Activated gamma-delta T cell (primary cell): ENCODE data around the gene ADAMTS13.

Experiments
- DNase-seq: peaks from one replicate; lab custom pipeline; 2025; lab: John Stamatoyannopoulos, UW

ADAMTS13 gene

DNA sequence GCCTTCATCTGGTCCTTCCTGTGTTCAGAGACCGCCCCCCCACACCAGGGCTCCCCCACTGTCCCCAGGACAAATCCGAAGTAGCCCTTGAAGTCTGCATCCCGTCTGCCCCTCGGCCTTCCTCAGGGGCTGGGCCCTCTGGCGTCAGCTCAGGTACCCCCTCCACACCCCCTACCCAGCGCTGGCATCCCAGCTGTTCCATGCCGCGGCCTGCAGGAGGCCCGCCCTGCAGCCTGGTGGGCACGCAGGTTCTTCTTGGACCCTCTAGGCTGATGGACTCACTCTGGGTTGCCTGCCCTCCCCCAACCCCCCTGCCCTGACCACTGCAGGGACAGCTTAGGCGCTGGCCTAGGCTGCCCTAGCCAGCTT is 50.1 kb downstream of the ADAMTS13 start:
- no peak for DNase-seq

DNA sequence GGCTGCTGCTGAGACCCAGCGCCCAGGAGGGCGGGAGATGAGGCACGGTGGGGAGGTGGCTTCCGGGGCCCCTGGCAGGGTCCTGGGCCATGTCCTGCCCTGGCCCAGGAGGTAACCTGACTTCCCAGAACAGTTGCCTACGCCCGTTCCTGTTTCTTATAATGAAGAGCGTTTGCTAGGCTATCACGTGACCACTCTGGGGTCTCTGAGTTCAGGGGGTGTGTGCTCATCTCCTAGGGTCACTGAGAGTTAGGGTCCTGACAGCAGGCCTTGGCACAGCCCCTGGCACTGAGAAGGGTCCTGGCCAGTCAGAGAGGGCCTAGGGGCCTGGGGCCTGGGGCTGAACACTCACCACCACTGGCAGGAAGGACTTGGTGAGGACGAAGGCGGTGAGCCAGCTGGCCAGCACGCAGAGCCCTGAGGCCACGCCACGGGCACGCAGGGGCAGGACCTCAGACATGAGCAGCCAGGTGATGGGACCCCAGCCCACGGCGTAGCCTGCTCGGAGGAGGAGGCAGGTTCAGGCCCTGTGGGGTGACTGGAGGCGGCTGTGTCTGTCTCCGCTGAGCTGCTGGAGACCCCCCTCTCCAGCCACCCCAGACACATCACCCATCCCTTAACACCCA is 50.7 kb downstream of the ADAMTS13 start:
- no peak for DNase-seq

DNA sequence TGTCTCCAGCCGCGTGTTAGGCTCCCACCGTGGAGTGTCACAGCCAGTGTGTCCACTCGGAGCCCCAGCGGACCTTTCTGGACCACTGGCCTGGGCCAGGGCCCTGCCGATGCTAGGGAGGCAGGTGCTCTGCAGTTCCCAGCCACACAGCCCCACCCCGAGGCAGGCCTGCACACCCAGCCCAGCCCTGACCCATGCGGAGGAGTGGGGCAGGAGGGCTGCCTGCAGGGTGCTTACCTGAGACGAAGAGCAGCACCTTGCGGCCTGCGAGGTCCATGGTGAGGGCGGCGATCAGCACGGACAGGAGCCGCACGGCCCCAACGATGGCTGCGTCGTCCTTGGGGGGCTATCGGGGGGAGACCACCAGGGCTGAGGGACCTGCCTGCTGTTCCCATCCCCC is 51.6 kb downstream of the ADAMTS13 start:
- no peak for DNase-seq

DNA sequence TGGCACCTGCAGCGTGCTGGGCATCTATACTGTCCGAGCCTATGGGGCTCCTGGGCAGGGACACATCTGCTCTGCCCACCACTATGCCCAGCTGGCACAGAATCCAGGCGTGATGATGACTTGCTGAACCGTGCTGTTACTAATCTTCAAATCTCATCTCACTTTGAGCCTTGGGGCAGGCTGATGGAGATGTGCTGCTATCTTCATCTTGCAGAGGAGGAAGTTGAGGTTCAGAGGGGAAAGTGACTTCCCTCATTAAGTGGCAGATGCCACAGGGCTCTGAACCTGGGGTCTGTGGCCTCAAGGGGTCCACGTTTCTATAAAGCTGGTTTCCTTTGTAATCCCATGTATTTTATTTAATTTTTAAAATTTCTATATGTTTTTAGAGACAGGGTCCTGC is 52.0 kb downstream of the ADAMTS13 start:
- DNase-seq: no peak

DNA sequence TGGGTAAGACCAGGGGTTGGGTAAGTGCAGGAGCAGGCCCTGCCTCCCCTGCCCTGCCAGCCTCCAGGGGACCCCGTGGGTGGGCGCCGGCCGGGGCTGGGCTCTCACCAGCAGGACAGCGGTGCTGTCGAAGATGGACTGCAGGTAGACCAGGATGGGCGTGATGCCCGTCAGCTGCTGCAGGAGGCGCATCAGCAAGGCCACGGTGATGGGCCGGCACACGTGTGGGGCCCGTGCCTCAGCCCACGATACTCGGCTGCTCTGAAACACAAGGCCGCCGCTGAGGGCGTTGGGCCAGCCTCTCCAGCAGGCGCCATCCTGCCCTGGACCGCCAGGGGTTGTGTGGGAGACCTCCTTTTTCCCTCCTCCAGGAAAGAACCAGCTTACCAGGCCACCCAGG is 52.7 kb downstream of the ADAMTS13 start:
- no peak for DNase-seq

DNA sequence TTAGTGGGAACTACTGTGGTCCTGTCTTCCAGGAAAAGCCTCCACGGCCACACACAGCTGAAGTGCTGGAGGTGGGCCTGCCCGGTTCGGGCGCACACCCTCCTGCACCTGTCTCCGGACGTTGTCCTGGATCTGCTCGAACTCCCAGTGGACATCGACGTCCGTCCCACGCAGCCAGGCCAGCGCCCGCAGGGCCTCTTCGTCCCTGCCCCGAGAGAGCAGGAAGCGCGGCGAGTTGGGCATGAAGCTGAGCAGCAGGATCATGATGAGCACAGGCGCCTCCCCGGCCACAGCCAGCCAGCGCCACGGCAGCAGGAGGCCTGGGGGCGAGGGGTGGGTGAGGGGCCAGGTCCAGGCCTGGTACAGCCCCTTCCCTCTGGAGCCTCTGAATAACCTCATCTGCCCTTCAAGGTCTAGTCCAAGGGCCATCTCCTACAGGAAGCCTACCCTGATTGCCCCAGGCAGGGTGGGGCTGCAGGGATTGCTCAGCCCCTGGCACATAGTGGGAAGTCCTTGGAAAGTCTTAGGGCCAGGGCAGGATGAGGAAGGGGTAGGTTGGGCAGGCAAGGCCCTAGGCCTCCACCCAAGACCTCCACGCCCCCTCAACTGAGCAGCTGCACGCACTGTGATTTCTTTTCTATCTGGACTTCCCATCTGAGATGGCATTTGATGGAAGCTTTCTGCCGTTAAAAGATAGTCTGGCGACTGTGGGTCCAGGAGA is 53.3 kb downstream of the ADAMTS13 start:
- DNase-seq: no peak

DNA sequence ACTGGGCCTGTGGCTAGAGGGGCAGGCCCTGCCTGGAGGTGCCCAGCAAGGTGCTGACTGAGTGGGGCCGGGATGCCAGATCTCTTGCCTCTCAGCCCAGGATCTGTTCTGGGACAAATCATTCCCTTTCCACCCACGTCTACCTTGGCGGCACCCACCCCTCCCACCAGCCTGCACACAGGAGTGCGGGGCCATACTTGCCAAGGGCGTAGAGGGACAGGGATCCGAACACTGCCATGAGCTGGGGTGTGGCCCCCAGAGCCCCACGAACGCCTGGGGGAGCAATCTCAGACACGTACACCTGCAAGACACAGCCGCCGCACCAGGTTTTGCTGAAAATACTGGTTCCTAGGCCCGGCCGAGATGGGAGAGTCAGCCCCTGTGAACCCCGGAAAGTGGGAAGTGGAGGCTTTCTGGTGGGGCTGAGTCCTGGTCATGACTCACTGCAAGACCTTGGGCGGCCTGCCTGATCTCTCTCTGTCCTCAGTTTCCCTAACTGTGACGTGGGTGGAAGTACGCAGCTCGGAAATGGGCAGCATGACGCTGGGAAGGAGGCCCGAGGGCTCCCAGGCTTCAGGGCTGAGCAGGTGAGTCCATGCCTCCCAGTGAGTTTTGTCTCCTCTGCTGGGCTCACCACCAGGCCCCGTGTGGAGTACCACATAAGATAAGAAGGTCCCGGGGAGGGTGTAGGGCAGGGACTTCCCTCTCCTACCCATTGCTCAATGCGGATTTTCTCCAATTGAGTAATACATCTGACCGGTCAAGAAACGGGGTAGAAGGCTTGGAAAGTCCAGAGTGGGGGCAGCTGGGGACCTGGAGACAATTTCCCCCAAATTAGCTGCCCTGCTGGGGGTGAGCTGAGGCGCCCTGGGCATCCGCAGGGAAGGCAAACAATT is 54.1 kb downstream of the ADAMTS13 start:
- DNase-seq: no peak

DNA sequence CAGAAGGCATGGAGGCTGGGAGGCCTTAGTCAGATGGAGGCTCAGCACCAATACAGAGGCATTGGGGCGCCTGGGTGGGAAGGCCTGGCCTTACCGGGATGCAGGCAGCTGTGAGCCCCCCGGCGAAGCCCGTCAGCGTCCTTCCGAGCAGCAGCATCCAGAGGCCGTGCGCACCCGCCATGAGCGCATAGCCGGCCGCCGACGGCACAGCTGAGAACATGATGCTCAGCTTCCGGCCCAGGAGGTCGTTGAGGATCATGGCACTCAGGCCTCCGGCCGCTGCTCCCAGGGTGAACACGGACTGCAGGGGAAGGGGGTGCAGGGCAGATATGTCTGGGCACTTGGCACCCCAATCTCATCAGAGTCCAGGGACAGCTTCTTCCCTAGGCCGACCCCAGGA is 54.8 kb downstream of the ADAMTS13 start:
- no peak for DNase-seq

DNA sequence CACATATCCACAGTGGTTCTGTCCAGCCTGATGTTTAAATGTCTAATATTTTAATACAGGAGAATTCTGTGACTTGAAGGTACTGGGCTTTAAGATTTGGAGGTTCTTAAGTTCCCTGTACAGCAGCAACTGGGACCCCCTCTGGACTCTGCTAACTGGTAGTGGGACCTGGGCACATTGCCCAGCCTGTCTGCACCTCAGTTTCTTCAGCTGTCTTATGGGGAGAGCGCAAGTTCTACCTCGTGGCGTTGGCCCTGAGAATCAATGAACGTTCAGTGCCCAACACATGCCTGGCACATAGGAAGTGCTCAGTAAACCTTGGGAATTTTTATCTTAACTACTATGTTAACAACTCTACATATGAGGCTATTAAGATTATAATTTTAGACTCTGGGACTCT is 55.3 kb downstream of the ADAMTS13 start:
- DNase-seq: no peak

DNA sequence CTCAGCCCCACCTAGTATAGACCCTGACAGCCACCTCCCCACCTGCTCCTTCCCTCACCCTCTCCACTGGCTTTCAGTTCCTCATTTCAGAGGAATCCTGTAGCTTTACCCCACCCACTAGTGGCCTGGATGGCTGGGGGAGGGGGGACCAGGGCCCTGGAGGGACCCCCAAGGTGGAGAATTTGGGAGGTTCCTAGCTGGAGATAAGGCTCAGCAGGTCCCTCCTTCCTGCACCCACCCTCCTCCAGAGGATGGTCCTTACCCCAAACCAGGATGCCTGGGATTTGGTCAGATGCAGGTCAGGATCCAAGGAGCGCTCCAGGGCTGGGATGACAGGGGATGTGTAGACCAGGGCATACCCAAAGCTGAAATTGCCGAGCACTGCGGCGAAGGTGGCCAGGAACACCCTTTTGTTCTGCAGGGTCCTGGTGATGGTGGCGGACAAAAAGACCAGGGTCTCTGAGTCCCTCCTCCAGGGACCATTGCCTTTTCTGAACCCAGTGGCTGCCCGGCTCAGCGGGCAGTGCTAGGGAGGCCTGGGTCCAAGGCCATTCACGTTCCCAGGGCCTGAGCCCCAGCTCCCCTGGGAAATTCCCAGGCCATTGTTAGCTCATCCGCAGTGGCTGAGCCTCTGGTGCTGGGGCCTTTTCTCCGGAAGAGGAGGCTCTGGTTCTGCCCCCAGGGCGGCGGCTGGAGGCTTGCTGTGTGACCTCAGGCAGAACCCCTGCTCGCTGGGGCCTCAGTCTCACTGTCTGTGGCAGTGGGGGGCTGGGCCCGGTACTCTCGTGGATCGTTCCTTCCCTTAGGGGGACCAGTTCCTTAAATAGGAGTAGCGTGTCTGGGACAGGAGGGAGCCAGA is 56.1 kb downstream of the ADAMTS13 start:
- no peak for DNase-seq

DNA sequence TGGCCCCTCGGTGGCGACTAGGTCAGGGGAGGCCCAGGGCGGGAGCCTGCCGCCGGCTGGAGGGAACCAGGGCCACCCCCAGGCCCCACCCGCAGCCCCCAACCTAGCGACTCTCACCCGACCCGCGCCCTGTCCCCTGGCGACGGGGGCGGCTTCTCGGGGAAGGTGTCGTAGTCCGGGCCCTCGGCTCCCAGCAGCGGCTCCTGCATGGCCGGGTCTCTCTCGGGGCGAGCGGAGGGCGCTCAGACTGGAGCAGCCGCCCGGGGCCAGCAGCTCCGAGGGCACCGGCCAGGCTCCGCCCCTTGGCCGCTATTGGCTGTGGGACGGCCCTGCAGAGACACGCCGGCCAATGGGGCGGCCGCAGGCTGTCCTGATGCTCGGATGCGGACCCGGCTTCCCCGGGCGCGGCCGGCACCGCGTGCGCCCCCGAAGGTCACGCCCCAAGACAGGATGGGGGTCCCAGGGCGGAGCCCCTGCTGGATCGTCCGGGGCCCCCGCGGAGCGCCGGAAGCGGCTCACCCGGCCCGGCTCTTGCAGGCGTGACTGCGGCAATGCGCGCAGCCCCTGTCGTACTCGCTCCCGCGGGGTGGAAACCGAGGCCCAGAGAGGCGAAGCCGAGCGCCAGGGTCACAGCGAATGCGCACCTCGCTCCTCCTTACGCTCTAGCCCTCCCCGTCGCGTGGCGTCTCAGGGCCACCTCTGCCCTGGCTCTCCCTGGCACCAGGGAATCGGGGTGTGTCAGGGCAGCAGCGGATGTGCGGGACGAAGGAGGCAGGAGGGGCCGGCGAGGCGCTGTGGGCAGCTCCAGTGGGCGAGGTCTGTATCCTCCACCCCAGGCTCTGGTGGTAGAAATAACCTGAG is 56.9 kb downstream of the ADAMTS13 start, which contains the start of gene SLC2A6:
Gene SLC2A6, minus strand, starts transcription at position 249 of the 861 bp plus-strand sequence. Its CDS starts 40 bp downstream, at position 209.
- peak; percentile 83 for DNase-seq

DNA sequence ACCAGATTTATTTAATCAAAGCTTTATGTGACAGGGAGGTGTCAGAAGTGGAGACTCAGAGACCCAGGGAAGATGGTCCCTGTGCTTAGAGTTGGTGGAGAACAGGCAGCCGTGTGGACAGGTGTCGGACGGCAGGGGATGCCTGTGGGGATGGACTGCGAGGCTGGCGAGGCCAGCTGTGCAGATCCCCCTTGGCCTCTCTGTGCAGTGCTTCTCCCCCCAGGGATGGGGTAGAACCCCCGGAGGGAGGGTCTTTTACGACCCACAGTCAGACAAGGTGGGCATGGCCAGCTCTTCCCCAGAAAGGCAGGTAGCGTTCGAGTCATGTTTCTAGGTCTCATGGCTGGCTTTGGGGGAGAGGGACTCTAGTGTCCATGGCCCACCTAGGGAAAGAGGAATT is 61.4 kb downstream of the ADAMTS13 start:
- DNase-seq: no peak

DNA sequence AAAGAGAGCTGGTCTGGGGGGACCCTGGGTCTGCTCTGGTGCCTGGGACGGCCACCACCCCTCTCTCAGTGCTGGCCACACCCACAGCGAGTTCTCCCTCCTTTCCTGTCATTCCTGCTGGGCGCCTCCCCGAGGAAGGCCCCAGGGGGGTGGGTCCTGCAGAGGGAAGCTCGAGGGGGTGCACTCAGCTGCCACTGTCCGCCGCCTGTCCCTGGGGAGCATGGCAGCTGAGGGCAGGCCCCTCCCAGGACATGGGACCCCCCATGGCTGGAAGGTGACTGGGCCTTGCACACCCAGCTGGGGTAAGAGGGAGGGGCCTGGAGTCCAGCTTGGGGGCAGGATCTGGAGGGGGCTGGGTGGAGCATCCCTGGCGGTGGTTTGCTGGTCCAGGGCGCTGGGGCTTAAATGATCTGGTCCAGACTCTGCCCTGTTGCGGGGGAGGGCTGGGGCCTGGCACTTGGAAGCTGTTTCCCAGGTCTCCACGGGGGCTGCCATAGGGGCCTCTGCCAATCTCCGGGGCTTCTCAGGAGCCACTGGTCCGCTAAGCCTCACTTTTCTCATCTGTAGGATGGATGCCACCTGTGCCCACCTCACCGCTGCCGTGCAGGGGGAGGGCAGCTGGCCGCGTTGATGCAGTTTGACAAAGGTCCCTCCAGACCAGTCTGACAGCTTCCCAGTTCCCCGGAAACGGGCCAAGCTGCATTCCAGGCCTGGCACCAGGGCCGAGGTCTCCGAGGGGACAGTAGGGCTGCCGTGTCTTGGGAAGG is 62.7 kb downstream of the ADAMTS13 start:
- no peak for DNase-seq

DNA sequence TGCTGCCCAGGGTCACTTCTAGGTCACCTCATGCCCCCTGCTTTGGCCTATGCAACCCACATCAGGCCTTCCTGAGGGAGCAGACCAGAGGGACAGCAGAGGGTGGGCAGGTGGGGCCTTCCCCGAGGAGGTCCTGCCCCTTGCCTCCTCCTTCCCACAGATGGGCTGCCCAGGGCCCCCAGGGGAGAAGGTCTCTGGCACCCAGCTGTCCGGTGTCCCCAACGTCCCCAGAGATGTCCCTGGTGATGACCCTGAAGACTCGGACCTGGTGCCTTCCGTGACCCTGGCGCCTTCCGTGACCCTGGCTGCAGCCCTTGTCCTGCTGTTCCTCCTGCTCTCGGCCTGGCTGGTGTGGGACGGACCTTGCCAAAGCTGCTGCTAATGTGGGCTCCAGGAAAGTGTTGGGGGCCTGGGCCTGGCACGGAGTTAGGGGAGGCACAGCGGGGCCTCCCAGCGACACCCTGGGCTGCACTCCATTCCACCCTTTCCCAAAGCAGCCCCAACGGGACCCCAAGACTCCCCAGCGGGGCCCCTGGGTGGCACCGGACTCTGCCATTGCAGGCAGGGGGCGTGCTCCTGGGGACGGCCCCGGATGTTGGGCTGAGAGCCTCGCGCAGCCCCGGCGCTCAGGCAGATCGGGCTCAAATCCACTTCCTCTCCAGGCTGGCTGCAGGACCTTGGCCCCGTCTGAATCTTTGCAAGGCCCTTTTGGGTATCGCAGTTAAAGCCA is 63.5 kb downstream of the ADAMTS13 start:
- no peak for DNase-seq

DNA sequence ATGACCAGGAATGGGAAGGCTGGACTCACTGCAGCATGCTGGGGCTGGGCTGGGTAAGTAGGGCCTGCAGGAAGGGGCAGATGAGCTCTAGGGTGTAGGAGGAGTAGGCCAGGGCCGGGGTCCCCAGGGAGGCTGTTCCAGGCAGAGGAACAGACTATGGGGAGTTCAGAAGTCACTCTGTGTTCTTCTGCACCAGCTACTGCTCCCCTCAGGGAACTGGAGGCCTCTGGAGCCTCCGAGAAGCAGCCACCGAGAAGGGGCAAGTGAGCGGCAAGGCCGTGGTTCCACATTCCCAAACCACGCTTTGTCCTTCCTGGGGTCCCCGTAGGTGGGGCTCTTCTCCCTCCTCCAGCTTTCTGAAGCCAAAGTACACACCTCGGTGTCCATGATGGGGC is 65.2 kb downstream of the ADAMTS13 start:
- no peak for DNase-seq

DNA sequence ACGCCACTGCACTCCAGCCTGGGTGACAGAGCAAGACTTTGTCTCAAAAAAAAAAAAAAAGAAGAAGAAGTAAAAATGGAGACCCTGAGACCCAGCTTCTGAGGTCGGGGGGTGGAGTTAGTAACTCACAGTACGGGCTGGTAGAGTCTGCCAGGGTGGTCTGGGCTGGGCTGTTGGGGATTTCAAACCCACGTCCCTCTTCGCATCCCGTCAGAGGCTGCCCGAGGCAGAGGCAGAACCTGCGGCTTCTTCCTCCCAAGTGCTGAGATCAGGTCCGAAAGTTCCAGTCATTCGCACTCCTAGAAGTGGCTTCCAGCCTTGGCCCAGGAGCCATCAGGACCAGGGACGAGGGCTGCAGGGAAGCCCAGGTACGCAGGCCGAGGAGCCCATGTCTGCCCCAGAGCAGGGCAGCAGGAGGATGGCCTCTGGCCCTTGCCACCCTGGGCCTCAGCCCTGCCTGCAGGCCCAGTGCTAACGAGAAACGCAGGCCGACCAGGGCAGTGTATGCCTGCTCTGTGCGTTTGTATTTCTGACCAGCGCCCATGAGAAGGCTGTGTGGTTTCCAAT is 66.6 kb downstream of the ADAMTS13 start:
- no peak for DNase-seq

DNA sequence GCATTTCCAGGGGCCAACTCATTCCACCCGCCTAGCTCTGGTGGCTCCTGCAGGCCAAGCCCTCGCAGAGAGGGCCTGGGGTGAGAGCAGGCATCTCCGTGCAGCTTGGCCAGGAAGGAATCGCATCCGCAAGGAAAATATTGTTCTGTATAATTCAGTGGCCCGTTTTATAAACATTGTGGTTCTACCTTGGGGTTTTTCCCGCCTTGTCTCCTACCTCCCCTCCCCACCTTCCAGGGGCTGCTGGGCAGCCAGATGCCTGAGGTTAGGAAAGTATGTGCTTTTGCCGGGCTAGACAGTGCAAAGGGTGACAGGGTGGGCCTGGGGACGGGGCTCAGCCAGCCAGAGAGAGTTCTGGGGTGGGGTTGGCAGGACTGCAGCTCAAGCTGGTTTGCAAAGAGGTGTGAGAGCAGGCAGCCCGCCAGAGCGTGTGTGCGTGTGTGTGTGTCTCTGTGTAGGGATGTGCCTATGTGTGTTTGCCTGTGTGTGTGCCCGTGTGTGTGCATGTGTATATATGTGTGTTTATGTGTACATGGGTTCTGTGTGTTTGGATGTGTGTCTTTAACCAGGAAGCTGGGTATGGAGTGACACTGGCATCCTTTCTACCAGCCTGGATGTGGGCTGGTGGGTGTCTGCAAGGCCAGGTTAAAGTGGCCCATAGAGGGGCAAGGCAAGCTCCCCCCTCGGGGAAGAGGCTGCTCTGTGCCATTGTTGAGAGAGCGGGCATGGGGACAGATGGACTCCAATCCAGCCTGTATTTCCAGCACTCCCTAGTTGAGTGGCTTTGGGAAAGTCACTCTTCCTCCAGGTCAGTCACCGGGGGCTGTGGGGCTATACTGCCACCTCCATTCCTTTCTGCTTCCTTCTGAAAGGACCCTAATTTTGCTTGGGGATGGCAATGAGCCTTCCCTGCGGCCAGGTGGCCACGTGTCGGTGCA is 67.4 kb downstream of the ADAMTS13 start:
- DNase-seq: no peak

DNA sequence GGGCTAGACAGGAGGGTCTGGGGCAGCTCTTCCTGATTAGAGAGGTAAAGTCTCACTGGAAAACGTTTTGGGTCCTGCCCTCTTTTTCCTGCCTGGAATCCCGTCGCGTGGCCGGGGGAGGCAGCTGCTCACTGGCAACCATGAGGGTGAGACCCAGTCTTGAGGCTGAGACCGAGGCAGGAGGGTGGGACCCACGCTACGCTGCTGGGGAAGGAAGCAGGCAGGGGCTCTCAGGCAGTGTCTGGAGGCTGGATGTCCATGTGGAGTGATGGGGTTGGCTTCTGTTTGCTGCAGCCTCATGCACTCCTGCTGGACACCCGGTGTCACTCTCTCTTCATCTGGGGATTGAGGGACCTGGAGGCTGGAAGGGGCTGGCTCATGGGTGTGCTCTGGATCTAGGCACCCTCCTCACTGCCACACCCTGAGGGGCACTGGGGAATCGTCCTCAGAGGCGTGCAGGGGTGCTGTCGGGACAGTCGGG is 68.1 kb downstream of the ADAMTS13 start:
- no peak for DNase-seq
